SK-N-SH treated with all-trans-retinoic acid at 6 μM for 48 hours (cell line): ENCODE measurements around the gene CPTP.

Experiments
- BACH2 ChIP-seq: fragments of 250-450 bp; sonication (Bioruptor Pico); IDR thresholded peaks from 2 replicates; pipeline ENCODE4 v1.9.0; 2021; ENCODE audit warnings: mild to moderate bottlenecking, borderline replicate concordance
- RARB ChIP-seq: fragments of 250-450 bp; sonication (Bioruptor Pico); IDR thresholded peaks from 2 replicates; pipeline ENCODE4 v1.8.0; 2021; ENCODE audit warnings: mild to moderate bottlenecking, moderate library complexity
- SNAI2 ChIP-seq: fragments of 250-450 bp; sonication (Bioruptor Pico); IDR thresholded peaks from 2 replicates; pipeline ENCODE4 v1.5.0; 2020; ENCODE audit warnings: mild to moderate bottlenecking, moderate library complexity
- TOX ChIP-seq: fragments of 250-450 bp; sonication (Bioruptor Pico); IDR thresholded peaks from 2 replicates; pipeline ENCODE4 v1.8.0; 2021; ENCODE audit warnings: mild to moderate bottlenecking, moderate library complexity, borderline replicate concordance
- TSHZ2 ChIP-seq: fragments of 250-450 bp; sonication (Bioruptor Pico); IDR thresholded peaks from 2 replicates; pipeline ENCODE4 v1.5.0; 2020; ENCODE audit warnings: mild to moderate bottlenecking, moderate library complexity
- ZFP3 ChIP-seq: fragments of 250-450 bp; sonication (Bioruptor Pico); IDR thresholded peaks from 2 replicates; pipeline ENCODE4 v1.5.0; 2020; ENCODE audit warnings: mild to moderate bottlenecking, moderate library complexity
- ZFP30 ChIP-seq: fragments of 450-650 bp; formaldehyde crosslinking; IDR thresholded peaks from 2 replicates; pipeline ENCODE4 v1.5.0; 2022; ENCODE audit warnings: mild to moderate bottlenecking, moderate library complexity
- ZNF70 ChIP-seq: fragments of 450-650 bp; formaldehyde crosslinking; IDR thresholded peaks from 2 replicates; pipeline ENCODE4 v1.5.0; 2020; ENCODE audit warnings: mild to moderate bottlenecking, moderate library complexity

- TF ChIP-seq TOX, result no peak
- no peak for TF ChIP-seq BACH2 (CRISPR knock-in tag)
- no peak for TF ChIP-seq ZNF70 (CRISPR knock-in tag)
- TF ChIP-seq TSHZ2 (CRISPR knock-in tag), result no peak
- TF ChIP-seq ZFP30, result no peak
- TF ChIP-seq SNAI2, result no peak
- no peak for TF ChIP-seq ZFP3 (CRISPR knock-in tag)
- no peak for TF ChIP-seq RARB (CRISPR knock-in tag)
Measured at GRCh38 chr1:1281533-1282321, 42.9 kb upstream of the CPTP start.
